Measurements from ENCODE around the gene MICAL3. TPM values are rescaled to one million over a fixed set of nuclear protein-coding genes. Genes with fewer than 3 reads are reported as not detected.
A peak's percentile ranks its signal among the peaks of the same experiment; 100 is the strongest.

MICAL3 gene
- total and polyA plus RNA-seq, 7 donors, result 9.6 to 94.2 (median 35.0) TPM

GRCh38 chr22:17906978-17907747 lies 117.2 kb downstream of the MICAL3 start:
- DNase-seq, result no peak
- WGBS, 2 donors, result 72 to 88% methylated on average over 16 of the region's 16 CpGs
- peaks cover 0 to 62% (median 55%) of the 10 kb centered on the region in 4 donors for H3K4me1 ChIP-seq

GRCh38 chr22:17905445-17905844 lies 118.9 kb downstream of the MICAL3 start:
- intact Hi-C loops (cut with DNase I), result loop anchor here (5.0 kb wide), 1 partner anchor 42 kb away; no protein-coding TSS in a partner anchor
- Histone ChIP-seq H3K36me3 (peaks cover 3 to 40% (median 14%) of the 10 kb centered on the region in 4 donors), H3K9me3 (no peaks in the 10 kb centered on the region), H3K27ac (peak overlapping the region in 2 of 4 donors; percentile 69 to 77), H3K4me1 (peaks cover 0 to 46% (median 38%) of the 10 kb centered on the region in 4 donors), H3K4me3 (no peak overlapping the region), H3K27me3 (no peaks in the 10 kb centered on the region)
- no peak for DNase-seq
- TF ChIP-seq POLR2AphosphoS5 (IDR thresholded peaks at IDR 0.05) (no peak), EP300 (IDR thresholded peaks at IDR 0.05) (no peak), POLR2A (IDR thresholded peaks at IDR 0.05) (no peak), CTCF (IDR thresholded peaks at IDR 0.05) (no peak)
- WGBS, 2 donors, result 95 to 97% methylated on average over 8 of the region's 8 CpGs

More at GRCh38 chr22:17906978-17907747, 117.2 kb downstream of the MICAL3 start:
- Histone ChIP-seq H3K36me3 (peaks cover 0 to 23% (median 13%) of the 10 kb centered on the region in 4 donors), H3K27me3 (no peaks in the 10 kb centered on the region), H3K4me3 (no peak overlapping the region), H3K27ac (peak overlapping the region in 2 of 4 donors; percentile 86 to 88), H3K9me3 (no peaks in the 10 kb centered on the region)
- intact Hi-C loops (cut with DNase I), result loop anchor here (5.0 kb wide), 1 partner anchor 40 kb away; no protein-coding TSS in a partner anchor
- TF ChIP-seq EP300 (IDR thresholded peaks at IDR 0.05), result no peak
- TF ChIP-seq CTCF (IDR thresholded peaks at IDR 0.05), result no peak
- TF ChIP-seq POLR2A (IDR thresholded peaks at IDR 0.05), result no peak
- TF ChIP-seq POLR2AphosphoS5 (IDR thresholded peaks at IDR 0.05), result no peak

- Histone ChIP-seq H3K9me3 (no peaks in the 10 kb centered on the region), H3K27ac (peak overlapping the region; percentile 30 to 77 (median 67)), H3K4me3 (no peak overlapping the region), H3K4me1 (peaks cover 0 to 32% (median 25%) of the 10 kb centered on the region in 4 donors), H3K36me3 (peaks cover 3 to 57% (median 15%) of the 10 kb centered on the region in 4 donors), H3K27me3 (no peaks in the 10 kb centered on the region)
- intact Hi-C loops (cut with DNase I), result loop anchor here (5.0 kb wide), 1 partner anchor 169 kb away; no protein-coding TSS in a partner anchor
- 76 to 84% methylated on average over 10 of the region's 10 CpGs for WGBS, 2 donors
- TF ChIP-seq POLR2A (IDR thresholded peaks at IDR 0.05), result no peak
- peak in 3 of 4 donors; percentile 11 to 66 (median 34) for TF ChIP-seq POLR2AphosphoS5 (IDR thresholded peaks at IDR 0.05)
- DNase-seq, result no peak
Measured at GRCh38 chr22:17903564-17904295, 120.6 kb downstream of the MICAL3 start.

- no peak overlapping the region for H3K4me3 ChIP-seq
- peaks cover 0 to 32% (median 24%) of the 10 kb centered on the region in 4 donors for H3K4me1 ChIP-seq
- TF ChIP-seq POLR2AphosphoS5 (IDR thresholded peaks at IDR 0.05) (no peak), POLR2A (IDR thresholded peaks at IDR 0.05) (no peak), CTCF (IDR thresholded peaks at IDR 0.05) (no peak), EP300 (IDR thresholded peaks at IDR 0.05) (no peak)
- intact Hi-C loops (cut with DNase I), result loop anchor here (5.0 kb wide), 1 partner anchor 169 kb away; no protein-coding TSS in a partner anchor
- no peaks in the 10 kb centered on the region for H3K9me3 ChIP-seq
- DNase-seq, result no peak
- no peaks in the 10 kb centered on the region for H3K27me3 ChIP-seq
- peak overlapping the region; percentile 30 to 77 (median 67) for H3K27ac ChIP-seq
- H3K36me3 ChIP-seq, result peaks cover 7 to 65% (median 19%) of the 10 kb centered on the region in 4 donors
- 94 to 96% methylated on average over 8 of the region's 8 CpGs for WGBS, 2 donors
Measured at GRCh38 chr22:17902960-17903359, 121.4 kb downstream of the MICAL3 start.
